Measurements from ENCODE around the gene NTRK2. TPM values are rescaled to one million over a fixed set of nuclear protein-coding genes. Genes with fewer than 3 reads are reported as not detected.

Gene NTRK2
- total RNA-seq, 1 experiment from 2014 or later = 0.06 TPM

GRCh38 chr9:84622981-84623380 lies 46.5 kb upstream of the NTRK2 start:
- Histone ChIP-seq H3K36me3 (ENCODE audit: insufficient read depth, low read length, poor library complexity, severe bottlenecking) (no peaks in the 10 kb centered on the region), H3K4me3 (ENCODE audit: low read depth, low read length, poor library complexity, severe bottlenecking) (no peak overlapping the region), H3K27me3 (replicated peaks; ENCODE audit: insufficient read depth, low read depth, low read length, poor library complexity) (no peaks in the 10 kb centered on the region), H3K9me3 (ENCODE audit: low read depth, low read length, poor library complexity, severe bottlenecking) (no peaks in the 10 kb centered on the region), H3K4me1 (ENCODE audit: insufficient read depth, low read length, poor library complexity, severe bottlenecking) (no peaks in the 10 kb centered on the region), H3K27ac (ENCODE audit: low read depth, low read length, poor library complexity, severe bottlenecking) (no peak overlapping the region)
- POLR2A ChIA-PET (ENCODE audit: low non-redundant PET) = no interaction called here
- TF ChIP-seq EZH2 (IDR thresholded peaks at IDR 0.05; ENCODE audit: borderline replicate concordance, low read depth, low read length, poor library complexity, severe bottlenecking) = no peak
- no peak for TF ChIP-seq CTCF (conservative IDR thresholded peaks at IDR 0.05; ENCODE audit: low read depth, low read length)
- CTCF ChIA-PET = interaction anchor here (0.6 kb wide), 1 partner anchor 155 kb away, joined by 3 read pairs; no protein-coding TSS in a partner anchor
- no peak for DNase-seq (ENCODE audit: low spot score)
- BruUV-seq (replicated peaks) = no TSS peak
- intact Hi-C loops (cut with micrococcal nuclease; ENCODE audit: unreplicated experiment) = no loop called here

GRCh38 chr9:84636436-84636835 lies 33.1 kb upstream of the NTRK2 start:
- Histone ChIP-seq H3K27ac (ENCODE audit: low read depth, low read length, poor library complexity, severe bottlenecking) (no peak overlapping the region), H3K27me3 (replicated peaks; ENCODE audit: insufficient read depth, low read depth, low read length, poor library complexity) (no peaks in the 10 kb centered on the region), H3K4me1 (ENCODE audit: insufficient read depth, low read length, poor library complexity, severe bottlenecking) (no peaks in the 10 kb centered on the region), H3K4me3 (ENCODE audit: low read depth, low read length, poor library complexity, severe bottlenecking) (no peak overlapping the region), H3K36me3 (ENCODE audit: insufficient read depth, low read length, poor library complexity, severe bottlenecking) (no peaks in the 10 kb centered on the region), H3K9me3 (ENCODE audit: low read depth, low read length, poor library complexity, severe bottlenecking) (no peaks in the 10 kb centered on the region)
- DNase-seq (ENCODE audit: low spot score) = no peak
- ChIA-PET CTCF (no interaction called here), POLR2A (ENCODE audit: low non-redundant PET) (no interaction called here)
- no TSS peak for BruUV-seq (replicated peaks)
- intact Hi-C loops (cut with micrococcal nuclease; ENCODE audit: unreplicated experiment) = no loop called here
- TF ChIP-seq CTCF (conservative IDR thresholded peaks at IDR 0.05; ENCODE audit: low read depth, low read length) (no peak), EZH2 (IDR thresholded peaks at IDR 0.05; ENCODE audit: borderline replicate concordance, low read depth, low read length, poor library complexity, severe bottlenecking) (no peak)

GRCh38 chr9:84642553-84643141 lies 26.9 kb upstream of the NTRK2 start:
- Histone ChIP-seq H3K4me1 (ENCODE audit: insufficient read depth, low read length, poor library complexity, severe bottlenecking) (no peaks in the 10 kb centered on the region), H3K36me3 (ENCODE audit: insufficient read depth, low read length, poor library complexity, severe bottlenecking) (no peaks in the 10 kb centered on the region), H3K27ac (ENCODE audit: low read depth, low read length, poor library complexity, severe bottlenecking) (no peak overlapping the region), H3K9me3 (ENCODE audit: low read depth, low read length, poor library complexity, severe bottlenecking) (no peaks in the 10 kb centered on the region), H3K4me3 (ENCODE audit: low read depth, low read length, poor library complexity, severe bottlenecking) (no peak overlapping the region), H3K27me3 (replicated peaks; ENCODE audit: insufficient read depth, low read depth, low read length, poor library complexity) (no peaks in the 10 kb centered on the region)
- DNase-seq (ENCODE audit: low spot score) = no peak
- intact Hi-C loops (cut with micrococcal nuclease; ENCODE audit: unreplicated experiment) = no loop called here
- TF ChIP-seq CTCF (conservative IDR thresholded peaks at IDR 0.05; ENCODE audit: low read depth, low read length) (no peak), EZH2 (IDR thresholded peaks at IDR 0.05; ENCODE audit: borderline replicate concordance, low read depth, low read length, poor library complexity, severe bottlenecking) (no peak)
- CTCF ChIA-PET = no interaction called here
- BruUV-seq (replicated peaks) = no TSS peak
- POLR2A ChIA-PET (ENCODE audit: low non-redundant PET) = no interaction called here

All from A673 (cell line).